Aorta (tissue), 5 donors: ENCODE results near the gene TMEM11. TPM values are rescaled to one million over a fixed set of nuclear protein-coding genes. Genes with fewer than 3 reads are reported as not detected.

Experiments
- ATAC-seq: fragments of 200-7000 bp; cut with Tn5 transposase; one replicate; pipeline ENCODE4 v1.9.1; 2022; ENCODE audit warnings: moderate library complexity; ENCODE audit not compliant: low FRiP score
- DNase-seq, 2 donors: peaks; one replicate each; pipeline ENCODE4 v3.0.0-alpha.2; 2020
- H3K27ac ChIP-seq, 2 donors: one replicate each; pipeline ENCODE4 v1.5.1; 2013; ENCODE audit warnings: low read length in 2 of 2, mild to moderate bottlenecking in 2 of 2, moderate library complexity in 2 of 2, control low read depth in 1 of 2, inconsistent platforms in 1 of 2, low read depth in 1 of 2
- H3K27me3 ChIP-seq, 2 donors: one replicate each; pipeline ENCODE4 v1.6.1; 2013; ENCODE audit warnings: control low read depth in 1 of 2, low read length in 1 of 2, mild to moderate bottlenecking in 1 of 2, moderate library complexity in 1 of 2; ENCODE audit not compliant: insufficient read depth in 2 of 2, control insufficient read depth in 1 of 2
- H3K36me3 ChIP-seq, 2 donors: one replicate each; pipeline ENCODE4 v1.6.1; 2013; ENCODE audit warnings: control low read depth in 1 of 2, low read length in 1 of 2, mild to moderate bottlenecking in 1 of 2; ENCODE audit not compliant: insufficient read depth in 2 of 2, control insufficient read depth in 1 of 2
- H3K4me1 ChIP-seq, 2 donors: one replicate each; pipeline ENCODE4 v1.6.1; 2013; ENCODE audit warnings: low read length in 2 of 2, control low read depth in 1 of 2, mild to moderate bottlenecking in 1 of 2, moderate library complexity in 1 of 2; ENCODE audit not compliant: insufficient read depth in 2 of 2, control insufficient read depth in 1 of 2
- H3K4me3 ChIP-seq, 2 donors: one replicate each; pipeline ENCODE4 v1.5.1; 2013; ENCODE audit warnings: low read length in 2 of 2, control low read depth in 1 of 2, mild to moderate bottlenecking in 1 of 2
- H3K9me3 ChIP-seq: one replicate; pipeline ENCODE4 v1.6.1; 2013; ENCODE audit warnings: mild to moderate bottlenecking, low read length; ENCODE audit not compliant: control insufficient read depth
- WGBS, 2 donors: extraction: QIAGEN DNeasy Blood & Tissue Kit; methylation state at CpG; one replicate each; pipeline ENCODE4 v1.1.7; 2013; 5-methylcytosine and 5-hydroxymethylcytosine counted together
- intact Hi-C, 2 donors: fragments of 100-400 bp; cut with DNase I; formaldehyde crosslinking; loops; one replicate each; pipeline versions ENCODE4 v1.14.2 to v1.15.0; 2022
- polyA plus RNA-seq, 2 donors: library from polyadenylated mRNA; stranded (reverse); fragments of 200-250 nt; gene quantifications; one replicate each; pipeline ENCODE4 v1.2.3, GENCODE V29; 2013
- total RNA-seq, 2 donors: library from RNA; stranded (reverse); fragmentation: NEBNext Ultra II Directional; extraction: Animal tissue kit (Norgen Biotek cat#: 25700); gene quantifications; one replicate each; pipeline ENCODE4 v1.2.1, GENCODE V29; 2021
- donor health status: healthy with polysubstance abuse.
- donor health status: Bipolar disorder and iron deficiency.
- donor health status: DM: no; HTN: no; CAD: no.
- donor health status: DM: no; HTN: no; CAD: no.
- donor health status: DM: yes; HTN: yes; CAD: no.

The TMEM11 gene
- total and polyA plus RNA-seq, 4 donors: 16.8 to 24.5 (median 17.9) TPM

DNA sequence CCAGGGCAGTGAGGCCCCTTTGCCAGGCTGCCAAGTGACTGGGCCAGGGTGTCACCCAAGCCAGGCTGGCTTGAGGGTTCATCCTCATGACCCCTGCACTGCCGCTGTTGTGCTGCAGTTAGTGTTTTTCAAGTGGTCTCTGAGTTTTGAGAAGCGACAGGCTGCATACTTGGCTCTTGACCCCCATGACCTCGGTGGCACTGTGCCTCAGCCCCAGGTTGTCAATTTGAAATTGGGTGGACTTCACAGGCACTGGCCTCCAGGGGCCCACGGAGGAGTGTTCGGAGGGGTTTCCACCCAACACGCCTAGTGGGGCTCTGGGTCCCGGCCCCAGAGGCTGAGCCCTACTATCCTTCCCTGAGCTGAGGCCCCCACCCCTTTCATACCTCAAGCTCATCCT, 44.5 kb downstream of the TMEM11 start:
- peaks cover 0 to 1% of the 10 kb centered on the region in 2 donors for H3K36me3 ChIP-seq
- H3K9me3 ChIP-seq: no peaks in the 10 kb centered on the region
- H3K4me3 ChIP-seq: no peak overlapping the region
- no peaks in the 10 kb centered on the region for H3K4me1 ChIP-seq
- WGBS, 2 donors: 92 to 96% methylated on average over 7 of the region's 7 CpGs
- DNase-seq (no peak), ATAC-seq (no peak)
- intact Hi-C loops: loop anchor here in 1 of 2 donors (5.0 to 10.0 kb wide), 2 partner anchors 42 to 45 kb away; partner anchors contain the start of genes DHRS7B and TMEM11
- H3K27me3 ChIP-seq: no peaks in the 10 kb centered on the region
- H3K27ac ChIP-seq: no peak overlapping the region

DNA sequence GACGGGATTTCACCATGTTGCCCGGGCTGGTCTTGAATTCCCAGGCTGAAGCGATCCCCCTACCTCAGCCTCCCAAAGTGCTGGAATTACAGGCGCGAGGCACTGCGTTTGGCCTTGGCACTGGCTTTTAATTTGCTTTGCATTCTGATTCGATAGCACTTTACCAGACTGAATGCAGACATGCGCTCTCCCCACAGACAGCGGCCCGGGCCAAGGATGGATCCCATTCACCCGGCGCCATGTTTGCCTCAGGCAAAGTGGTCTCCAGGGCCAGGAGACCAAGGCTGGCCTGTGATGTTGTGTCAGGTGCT, 45.5 kb downstream of the TMEM11 start:
- Histone ChIP-seq H3K4me3 (no peak overlapping the region), H3K27ac (no peak overlapping the region), H3K27me3 (no peaks in the 10 kb centered on the region), H3K4me1 (no peaks in the 10 kb centered on the region), H3K36me3 (peaks cover 0 to 1% of the 10 kb centered on the region in 2 donors), H3K9me3 (no peaks in the 10 kb centered on the region)
- DNase-seq (no peak), ATAC-seq (no peak)
- 97 to 98% methylated on average over 12 of the region's 12 CpGs for WGBS, 2 donors
- intact Hi-C loops: loop anchor here in 1 of 2 donors (5.0 to 10.0 kb wide), 2 partner anchors 41 to 46 kb away; partner anchors contain the start of genes DHRS7B and TMEM11

DNA sequence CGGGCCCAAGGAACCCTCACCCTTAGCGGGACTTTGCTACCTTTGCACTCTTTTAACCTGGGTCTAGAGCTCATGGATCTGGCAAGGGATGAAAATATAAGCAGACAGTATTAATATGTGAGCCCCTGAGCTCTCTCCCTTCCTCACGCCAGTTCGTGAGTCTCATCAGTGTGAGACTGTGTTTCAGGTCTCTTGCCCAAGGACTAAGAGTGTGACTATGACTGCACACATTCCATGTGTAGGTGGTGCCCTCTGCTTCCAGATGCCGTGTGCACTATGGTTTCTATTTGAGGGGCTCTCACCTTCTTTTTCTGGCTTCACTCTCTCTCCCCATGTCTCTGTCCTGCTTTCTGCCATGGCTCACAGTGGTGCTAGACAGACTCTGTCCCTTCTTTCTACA, 46.7 kb downstream of the TMEM11 start:
- no peaks in the 10 kb centered on the region for H3K9me3 ChIP-seq
- no peak overlapping the region for H3K4me3 ChIP-seq
- H3K27me3 ChIP-seq: no peaks in the 10 kb centered on the region
- 25 to 33% methylated on average over 5 of the region's 5 CpGs for WGBS, 2 donors
- DNase-seq (no peak), ATAC-seq (no peak)
- intact Hi-C loops: loop anchor here in 1 of 2 donors (5.0 to 10.0 kb wide), 2 partner anchors 40 to 47 kb away; partner anchors contain the start of genes DHRS7B and TMEM11
- peaks cover 0 to 1% of the 10 kb centered on the region in 2 donors for H3K36me3 ChIP-seq
- H3K4me1 ChIP-seq: no peaks in the 10 kb centered on the region
- H3K27ac ChIP-seq: peak overlapping the region; percentile 31 to 90

DNA sequence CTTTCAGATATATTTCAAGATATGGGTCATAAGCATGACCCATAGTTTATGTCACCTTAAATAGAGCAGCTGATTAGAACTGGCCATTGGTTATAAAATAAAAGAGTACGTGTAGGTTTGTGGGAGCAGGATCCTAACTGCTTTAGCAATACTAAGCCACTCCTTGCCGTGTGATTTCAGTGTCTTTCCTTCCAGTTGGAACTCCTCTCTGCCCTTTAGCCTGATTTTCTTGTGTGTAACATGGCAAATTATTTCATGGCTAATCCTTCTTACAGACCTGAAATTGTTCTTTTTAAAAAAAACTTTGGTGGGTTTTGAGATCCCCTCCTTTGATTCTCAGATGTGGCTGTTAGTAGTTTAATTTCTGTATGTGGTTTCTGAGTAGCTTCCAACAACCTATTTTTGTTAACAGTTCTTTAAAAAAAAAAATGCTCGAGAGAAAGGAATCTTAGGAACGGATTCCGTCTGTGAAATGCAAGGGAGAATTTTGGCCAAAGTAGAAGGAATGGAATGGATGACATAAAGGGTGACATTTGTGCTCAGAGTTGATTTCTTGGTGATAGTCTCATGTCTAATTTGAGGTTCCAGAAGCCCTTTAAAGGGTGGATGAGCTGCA, 47.3 kb downstream of the TMEM11 start:
- no peaks in the 10 kb centered on the region for H3K27me3 ChIP-seq
- H3K27ac ChIP-seq: peak overlapping the region; percentile 31 to 90
- WGBS, 2 donors: 5 to 6% methylated on average over 5 of the region's 5 CpGs
- H3K4me3 ChIP-seq: no peak overlapping the region
- peak; percentile 45 for ATAC-seq
- no peak for DNase-seq
- no peaks in the 10 kb centered on the region for H3K4me1 ChIP-seq
- intact Hi-C loops: loop anchor here in 1 of 2 donors (5.0 to 10.0 kb wide), 2 partner anchors 39 to 48 kb away; partner anchors contain the start of genes DHRS7B and TMEM11
- H3K36me3 ChIP-seq: no peaks in the 10 kb centered on the region
- no peaks in the 10 kb centered on the region for H3K9me3 ChIP-seq

DNA sequence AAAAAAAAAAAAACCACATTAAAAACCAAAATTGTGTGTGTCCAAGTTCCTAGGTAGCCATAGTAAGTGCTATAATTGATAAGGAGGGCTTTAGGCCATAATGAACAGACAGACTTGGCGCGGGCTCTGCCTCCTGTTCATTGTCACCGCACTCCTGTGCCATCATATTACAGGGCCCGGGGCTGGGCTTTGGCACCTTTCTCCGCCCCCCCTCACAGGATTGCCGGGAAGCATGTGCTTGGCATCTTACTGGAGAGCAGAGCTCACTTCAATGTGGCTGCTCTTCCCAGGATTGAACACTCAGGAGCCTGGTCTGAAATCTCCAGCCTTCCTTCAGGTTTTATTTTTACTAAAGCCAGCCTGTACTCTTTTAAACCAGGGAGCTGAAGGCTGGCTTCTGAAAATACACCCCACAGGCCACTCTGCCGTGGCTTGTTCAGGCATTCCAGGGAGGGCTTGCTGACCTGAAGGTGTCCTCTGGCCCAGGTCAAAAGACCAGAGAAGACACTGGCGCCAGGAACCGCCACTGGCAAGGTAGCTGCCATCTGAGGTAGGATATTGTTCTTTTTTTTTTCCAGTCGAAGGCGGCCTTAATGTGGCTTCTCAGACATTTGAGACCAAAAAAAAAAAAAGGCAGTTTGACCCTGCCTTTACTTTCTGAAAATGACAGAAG, 47.9 kb downstream of the TMEM11 start:
- Histone ChIP-seq H3K27me3 (no peaks in the 10 kb centered on the region), H3K9me3 (no peaks in the 10 kb centered on the region), H3K4me1 (no peaks in the 10 kb centered on the region), H3K36me3 (no peaks in the 10 kb centered on the region), H3K4me3 (no peak overlapping the region), H3K27ac (peak overlapping the region; percentile 31 to 87)
- 20 to 28% methylated on average over 11 of the region's 11 CpGs for WGBS, 2 donors
- DNase-seq: peak in 1 of 2 donors; percentile 82
- no peak for ATAC-seq
- intact Hi-C loops: loop anchor here in 1 of 2 donors (5.0 to 10.0 kb wide), 2 partner anchors 39 to 49 kb away; partner anchors contain the start of genes DHRS7B and TMEM11

DNA sequence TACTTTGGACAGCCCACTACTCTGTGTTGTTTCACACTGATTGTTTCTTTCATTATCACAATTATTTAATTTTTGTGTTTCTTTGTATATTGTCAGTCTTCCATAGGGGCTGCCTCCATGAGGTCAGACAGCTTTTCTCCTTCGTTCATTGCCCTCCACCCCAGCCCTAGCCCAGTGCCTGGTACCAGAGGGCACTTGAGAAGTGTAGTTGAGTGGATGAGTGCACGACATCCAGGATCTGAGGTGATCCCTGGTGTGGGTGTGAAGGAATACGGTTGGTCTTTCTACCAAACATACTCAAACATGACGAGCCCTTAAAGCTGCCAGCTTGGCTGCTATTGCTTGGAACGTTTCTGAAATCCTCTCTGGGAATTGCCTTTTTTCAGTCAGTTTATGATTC, 49.3 kb downstream of the TMEM11 start:
- Histone ChIP-seq H3K9me3 (no peaks in the 10 kb centered on the region), H3K4me1 (no peaks in the 10 kb centered on the region), H3K4me3 (no peak overlapping the region), H3K27me3 (no peaks in the 10 kb centered on the region), H3K36me3 (no peaks in the 10 kb centered on the region), H3K27ac (no peak overlapping the region)
- DNase-seq (no peak), ATAC-seq (no peak)
- intact Hi-C loops: loop anchor here in 1 of 2 donors (5.0 to 10.0 kb wide), 2 partner anchors 37 to 50 kb away; partner anchors contain the start of genes DHRS7B and TMEM11
- 12 to 20% methylated on average over 5 of the region's 5 CpGs for WGBS, 2 donors

DNA sequence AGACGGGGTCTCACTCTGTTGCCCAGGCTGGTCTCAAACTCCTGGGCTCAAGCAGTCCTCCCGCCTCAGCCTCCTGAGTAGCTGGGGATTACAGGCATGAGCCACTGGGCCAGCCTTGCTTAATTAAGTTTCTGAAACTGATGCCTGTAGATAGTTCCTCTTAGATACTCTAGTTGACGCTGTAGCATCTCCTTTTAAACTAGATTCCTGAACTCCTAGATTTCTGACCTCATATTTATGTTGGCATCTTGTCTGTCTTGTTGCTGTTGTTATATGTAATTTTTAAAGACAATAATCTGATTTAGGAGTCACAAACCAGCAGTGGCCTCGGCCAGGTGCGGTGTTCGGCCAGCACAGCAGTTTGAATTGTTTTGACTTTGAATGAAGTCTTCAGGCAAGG, 49.7 kb downstream of the TMEM11 start:
- H3K4me3 ChIP-seq: no peak overlapping the region
- H3K36me3 ChIP-seq: no peaks in the 10 kb centered on the region
- DNase-seq: no peak
- no peaks in the 10 kb centered on the region for H3K4me1 ChIP-seq
- H3K9me3 ChIP-seq: no peaks in the 10 kb centered on the region
- H3K27me3 ChIP-seq: no peaks in the 10 kb centered on the region
- intact Hi-C loops: loop anchor here in 1 of 2 donors (10.0 kb wide), 1 partner anchor 51 kb away; the partner anchor contains the start of gene TMEM11
- ATAC-seq: no peak
- no peak overlapping the region for H3K27ac ChIP-seq
- 67 to 81% methylated on average over 6 of the region's 6 CpGs for WGBS, 2 donors

DNA sequence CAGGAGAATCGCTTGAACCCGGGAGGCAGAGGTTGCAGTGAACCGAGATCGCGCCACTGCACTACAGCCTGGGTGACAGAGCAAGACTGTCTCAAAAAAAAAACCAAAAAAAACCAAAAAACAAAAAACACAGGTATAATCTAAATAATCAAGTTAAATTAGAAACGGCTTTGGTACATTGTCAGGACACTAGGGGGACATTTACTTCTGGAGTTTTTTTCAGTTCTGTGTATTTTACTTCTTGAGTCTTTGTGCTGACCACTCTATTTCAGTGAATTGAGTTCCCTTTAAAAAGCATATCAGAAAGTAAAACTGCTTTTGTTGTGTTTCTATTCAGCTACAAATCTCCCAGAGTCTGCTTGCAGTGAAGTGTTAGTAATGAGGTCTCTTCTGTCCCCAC, 50.9 kb downstream of the TMEM11 start:
- DNase-seq (no peak), ATAC-seq (no peak)
- H3K4me3 ChIP-seq: no peak overlapping the region
- intact Hi-C loops: loop anchor here in 1 of 2 donors (10.0 kb wide), 1 partner anchor 52 kb away; the partner anchor contains the start of gene TMEM11
- no peak overlapping the region for H3K27ac ChIP-seq
- no peaks in the 10 kb centered on the region for H3K4me1 ChIP-seq
- no peaks in the 10 kb centered on the region for H3K9me3 ChIP-seq
- H3K27me3 ChIP-seq: no peaks in the 10 kb centered on the region
- WGBS, 2 donors: 85 to 87% methylated on average over 6 of the region's 6 CpGs
- H3K36me3 ChIP-seq: no peaks in the 10 kb centered on the region
